HG03457 (cell line): Measurements from ENCODE around the gene WDR83.
"Not testable (repeated sequence)": the region's sequence is repeated elsewhere in the genome, so short reads cannot be mapped to it uniquely, and the experiment has no call there.

ENCODE experiments used
- ATAC-seq: cut with Tn5 transposase; IDR thresholded peaks from one replicate; pipeline ENCODE4 v1.9.1; 2021; ENCODE audit warnings: moderate number of reproducible peaks; ENCODE audit not compliant: unreplicated experiment

WDR83 gene

GRCh38 chr19:12655546-12655945 lies 11.1 kb upstream of the WDR83 start:
- no peak for ATAC-seq

- no peak for ATAC-seq
Observed at GRCh38 chr19:12656899-12657571, 9.6 kb upstream of the WDR83 start.

- no peak for ATAC-seq
Observed at GRCh38 chr19:12657966-12658365, 8.6 kb upstream of the WDR83 start.

GRCh38 chr19:12660980-12661379 lies 5.6 kb upstream of the WDR83 start:
- no peak for ATAC-seq

GRCh38 chr19:12664406-12665280 lies 2.0 kb upstream of the WDR83 start:
- ATAC-seq, result no peak

- no peak for ATAC-seq
Observed at GRCh38 chr19:12665281-12665573, 1.4 kb upstream of the WDR83 start.

- ATAC-seq, result no peak
Observed at GRCh38 chr19:12665671-12666264, 839 bp upstream of the WDR83 start.

- no peak for ATAC-seq
Observed at GRCh38 chr19:12667731-12668302, 1.2 kb downstream of the WDR83 start.

GRCh38 chr19:12668346-12668745 lies 1.7 kb downstream of the WDR83 start:
- ATAC-seq, result no peak

GRCh38 chr19:12668932-12669269 lies 2.3 kb downstream of the WDR83 start:
- ATAC-seq, result no peak

- no peak for ATAC-seq
Observed at GRCh38 chr19:12669270-12670158, 2.9 kb downstream of the WDR83 start.

GRCh38 chr19:12670159-12670928 lies 3.7 kb downstream of the WDR83 start:
- ATAC-seq, result no peak

- no peak for ATAC-seq
Observed at GRCh38 chr19:12672744-12673143, 6.1 kb downstream of the WDR83 start.

- no peak for ATAC-seq
Observed at GRCh38 chr19:12675399-12675798, 8.8 kb downstream of the WDR83 start.

- ATAC-seq, result no peak
Observed at GRCh38 chr19:12675940-12676339, 9.3 kb downstream of the WDR83 start.

- no peak for ATAC-seq
Observed at GRCh38 chr19:12676384-12676792, 9.8 kb downstream of the WDR83 start.

GRCh38 chr19:12676928-12677327 lies 10.3 kb downstream of the WDR83 start:
- no peak for ATAC-seq

- not testable (repeated sequence) for ATAC-seq
Observed at GRCh38 chr19:12678039-12678438, 11.4 kb downstream of the WDR83 start.

GRCh38 chr19:12680034-12680433 lies 13.4 kb downstream of the WDR83 start:
- ATAC-seq, result no peak
